NCI-H2171 (cell line): Measurements from ENCODE around the gene CFD.
"Not testable (repeated sequence)": the region's sequence is repeated elsewhere in the genome, so short reads cannot be mapped to it uniquely, and the experiment has no call there.

Experiments
- DNase-seq: peaks from one replicate; lab custom pipeline; 2025; lab: John Stamatoyannopoulos, UW

The CFD gene

GRCh38 chr19:852136-853013 is 7.1 kb upstream of the CFD start, which contains the start of gene ELANE:
ELANE (plus strand) TSS chr19:852303; CDS start chr19:852329, 26 bp downstream.
- no peak for DNase-seq

DNA sequence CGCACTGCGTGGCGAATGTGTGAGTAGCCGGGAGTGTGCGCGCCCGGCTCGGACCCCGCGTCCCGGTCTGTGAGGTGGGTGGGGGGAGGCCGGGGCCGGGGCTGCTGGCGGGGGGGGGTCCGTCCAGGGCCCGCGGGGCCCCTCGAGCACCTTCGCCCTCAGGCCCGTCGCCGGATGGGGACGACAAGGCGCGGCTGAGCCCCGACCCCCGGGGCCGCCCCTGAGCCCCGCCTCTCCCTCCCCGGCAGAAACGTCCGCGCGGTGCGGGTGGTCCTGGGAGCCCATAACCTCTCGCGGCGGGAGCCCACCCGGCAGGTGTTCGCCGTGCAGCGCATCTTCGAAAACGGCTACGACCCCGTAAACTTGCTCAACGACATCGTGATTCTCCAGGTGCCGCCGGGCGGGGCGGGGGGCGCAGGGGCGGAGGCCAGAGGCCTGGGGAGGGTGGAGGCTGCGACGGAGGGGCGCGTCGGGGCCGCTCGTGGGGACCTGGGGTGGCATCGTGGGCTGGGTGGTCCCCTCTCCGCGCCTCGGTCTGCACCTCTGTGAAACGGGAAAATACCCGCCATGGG is 6.4 kb upstream of the CFD start:
- DNase-seq = no peak

DNA sequence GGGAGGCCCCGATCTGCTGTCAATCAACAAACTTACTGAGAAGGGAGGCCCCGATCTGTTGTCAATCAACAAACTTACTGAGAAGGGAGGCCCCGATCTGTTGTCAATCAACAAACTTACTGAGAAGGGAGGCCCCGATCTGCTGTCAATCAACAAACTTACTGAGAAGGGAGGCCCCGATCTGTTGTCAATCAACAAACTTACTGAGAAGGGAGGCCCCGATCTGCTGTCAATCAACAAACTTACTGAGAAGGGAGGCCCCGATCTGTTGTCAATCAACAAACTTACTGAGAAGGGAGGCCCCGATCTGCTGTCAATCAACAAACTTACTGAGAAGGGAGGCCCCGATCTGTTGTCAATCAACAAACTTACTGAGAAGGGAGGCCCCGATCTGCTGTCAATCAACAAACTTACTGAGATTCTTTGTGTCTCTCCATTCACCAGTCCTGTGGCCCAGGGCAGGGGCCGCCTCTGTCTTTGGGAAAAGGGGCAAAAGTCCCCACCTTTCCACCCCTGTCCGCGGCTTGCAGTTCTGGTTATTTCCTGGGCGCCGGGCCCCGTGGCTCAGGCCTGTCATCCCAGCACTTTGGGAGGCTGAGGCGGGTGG is 5.7 kb upstream of the CFD start:
- DNase-seq = not testable (repeated sequence)

DNA sequence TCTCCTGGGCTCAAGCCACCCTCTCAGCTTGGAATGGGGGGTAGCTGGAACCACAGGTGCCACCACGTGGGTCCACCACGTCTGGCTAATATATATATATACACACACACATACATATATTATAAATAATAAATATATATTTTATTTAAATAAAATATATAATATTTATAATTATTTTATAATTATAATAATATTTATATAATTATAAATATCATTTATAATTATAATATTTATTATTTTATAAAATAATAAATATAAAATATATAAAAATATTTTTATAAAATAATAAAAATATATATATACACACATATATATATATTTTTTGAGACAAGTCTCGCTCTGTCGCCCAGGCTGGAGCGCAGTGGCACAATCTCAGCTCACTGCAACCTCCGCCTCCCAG is 4.9 kb upstream of the CFD start:
- no peak for DNase-seq

DNA sequence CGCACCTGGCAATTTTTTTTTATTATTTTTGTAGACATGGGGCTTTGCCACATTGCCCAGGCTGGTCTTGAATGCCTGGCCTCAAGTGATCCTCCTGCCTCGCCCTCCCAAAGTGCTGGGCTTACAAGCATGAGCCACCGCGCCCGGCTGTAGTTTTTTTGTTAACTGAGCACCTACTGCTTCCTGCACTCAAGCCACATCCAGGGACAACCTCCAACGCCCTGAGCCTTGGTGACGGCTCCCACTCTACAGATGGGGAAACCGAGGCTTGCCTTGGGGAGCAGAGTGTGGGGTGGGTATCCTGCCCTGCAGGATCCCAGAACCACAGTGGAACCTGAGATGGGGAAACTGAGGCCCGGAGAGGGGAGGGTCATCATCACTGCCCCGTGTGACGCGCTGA is 4.3 kb upstream of the CFD start:
- DNase-seq = no peak

DNA sequence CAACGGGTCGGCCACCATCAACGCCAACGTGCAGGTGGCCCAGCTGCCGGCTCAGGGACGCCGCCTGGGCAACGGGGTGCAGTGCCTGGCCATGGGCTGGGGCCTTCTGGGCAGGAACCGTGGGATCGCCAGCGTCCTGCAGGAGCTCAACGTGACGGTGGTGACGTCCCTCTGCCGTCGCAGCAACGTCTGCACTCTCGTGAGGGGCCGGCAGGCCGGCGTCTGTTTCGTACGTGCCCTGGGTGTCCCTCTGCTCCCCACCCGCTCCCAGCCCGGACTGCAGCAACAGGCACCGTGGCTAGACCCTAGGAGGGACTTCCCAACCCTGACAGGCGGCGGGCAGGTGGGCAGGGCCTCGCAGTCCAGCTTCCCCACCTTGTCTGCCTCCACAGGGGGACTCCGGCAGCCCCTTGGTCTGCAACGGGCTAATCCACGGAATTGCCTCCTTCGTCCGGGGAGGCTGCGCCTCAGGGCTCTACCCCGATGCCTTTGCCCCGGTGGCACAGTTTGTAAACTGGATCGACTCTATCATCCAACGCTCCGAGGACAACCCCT is 3.8 kb upstream of the CFD start:
- DNase-seq = no peak

GRCh38 chr19:858284-858683 is 1.2 kb upstream of the CFD start:
- DNase-seq = no peak

GRCh38 chr19:861141-861755 is 1.8 kb downstream of the CFD start:
- no peak for DNase-seq

DNA sequence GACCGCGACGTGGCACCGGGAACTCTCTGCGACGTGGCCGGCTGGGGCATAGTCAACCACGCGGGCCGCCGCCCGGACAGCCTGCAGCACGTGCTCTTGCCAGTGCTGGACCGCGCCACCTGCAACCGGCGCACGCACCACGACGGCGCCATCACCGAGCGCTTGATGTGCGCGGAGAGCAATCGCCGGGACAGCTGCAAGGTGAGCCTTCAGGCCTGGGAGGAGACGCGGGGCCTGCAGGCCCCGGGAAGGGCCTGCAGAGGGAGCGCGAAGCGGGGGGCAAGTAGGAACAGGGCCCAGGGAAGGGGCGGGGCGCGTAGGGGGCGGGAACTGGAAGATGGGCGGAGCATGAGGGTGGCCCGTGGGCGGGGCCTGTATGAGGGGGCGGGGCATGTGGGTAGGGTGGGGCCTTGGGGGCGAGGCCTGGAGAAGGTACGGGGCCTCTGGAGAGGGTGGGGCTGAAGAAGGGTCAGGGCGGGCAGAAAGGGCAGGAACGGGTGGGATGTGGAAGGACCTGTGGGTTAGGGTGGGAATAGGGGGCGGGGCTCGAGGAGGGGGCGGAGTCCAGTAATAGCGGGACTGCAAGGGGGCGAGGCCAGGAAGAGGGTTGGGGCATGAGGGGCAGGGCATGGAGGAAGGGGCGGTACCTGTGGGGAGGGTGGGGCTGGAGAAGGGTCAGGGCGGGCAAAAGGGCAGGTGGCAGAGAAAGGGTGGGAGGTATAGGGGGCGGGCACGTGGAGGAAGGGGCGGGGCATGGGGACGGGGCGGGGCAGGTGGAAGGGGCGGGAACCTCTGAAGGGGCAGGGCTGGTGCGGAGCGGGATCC is 2.5 kb downstream of the CFD start:
- DNase-seq = no peak

GRCh38 chr19:862581-863314 is 3.3 kb downstream of the CFD start:
- no peak for DNase-seq

DNA sequence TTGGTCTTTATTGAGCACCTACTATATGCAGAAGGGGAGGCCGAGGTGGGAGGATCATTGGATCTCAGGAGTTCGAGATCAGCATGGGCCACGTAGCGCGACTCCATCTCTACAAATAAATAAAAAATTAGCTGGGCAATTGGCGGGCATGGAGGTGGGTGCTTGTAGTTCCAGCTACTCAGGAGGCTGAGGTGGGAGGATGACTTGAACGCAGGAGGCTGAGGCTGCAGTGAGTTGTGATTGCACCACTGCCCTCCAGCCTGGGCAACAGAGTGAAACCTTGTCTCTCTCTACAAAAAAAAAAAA is 3.8 kb downstream of the CFD start:
- DNase-seq = no peak

GRCh38 chr19:866769-867300 is 7.4 kb downstream of the CFD start:
- DNase-seq = no peak

- no peak for DNase-seq
Observed at GRCh38 chr19:867301-867793, 7.9 kb downstream of the CFD start.

- no peak for DNase-seq
Observed at GRCh38 chr19:867855-868457, 8.5 kb downstream of the CFD start.

DNA sequence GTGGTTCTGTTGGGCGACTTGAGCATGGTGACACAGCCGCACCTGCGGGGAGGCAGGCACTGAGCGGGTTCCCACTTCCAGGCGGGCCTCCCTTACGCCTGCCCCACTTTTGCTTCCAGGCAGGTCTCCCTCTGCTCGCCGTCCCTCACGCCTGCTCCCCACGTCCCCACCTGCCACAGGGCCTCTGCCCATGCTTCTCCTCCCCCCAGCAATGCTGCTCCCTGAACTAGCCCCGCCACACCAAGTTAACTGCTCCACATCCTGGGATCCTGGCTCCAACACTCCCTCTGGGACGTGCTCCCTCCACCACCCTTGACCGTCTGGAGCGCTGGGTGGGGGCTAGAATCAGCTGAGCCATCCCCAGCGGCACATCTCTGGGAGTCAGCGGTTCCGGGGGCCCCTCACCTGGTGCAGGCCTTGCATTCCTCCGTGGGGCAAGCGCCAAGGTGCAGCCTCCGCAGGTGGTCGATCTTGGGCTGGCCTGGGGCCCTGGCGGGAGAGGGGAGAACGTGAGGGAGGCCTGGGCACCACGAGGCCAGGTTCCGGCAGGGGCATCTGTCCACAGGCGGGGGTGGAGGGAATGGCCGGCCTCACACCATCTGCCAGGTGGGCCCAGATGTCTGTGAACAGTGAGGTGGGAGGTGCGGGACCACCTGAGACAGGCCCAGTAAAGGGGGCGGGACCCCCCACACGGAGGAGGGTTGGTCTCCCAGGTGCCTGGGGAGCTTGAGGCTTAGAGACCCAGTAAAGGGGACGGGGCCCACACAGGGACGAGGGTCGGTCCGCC is 9.2 kb downstream of the CFD start:
- no peak for DNase-seq

DNA sequence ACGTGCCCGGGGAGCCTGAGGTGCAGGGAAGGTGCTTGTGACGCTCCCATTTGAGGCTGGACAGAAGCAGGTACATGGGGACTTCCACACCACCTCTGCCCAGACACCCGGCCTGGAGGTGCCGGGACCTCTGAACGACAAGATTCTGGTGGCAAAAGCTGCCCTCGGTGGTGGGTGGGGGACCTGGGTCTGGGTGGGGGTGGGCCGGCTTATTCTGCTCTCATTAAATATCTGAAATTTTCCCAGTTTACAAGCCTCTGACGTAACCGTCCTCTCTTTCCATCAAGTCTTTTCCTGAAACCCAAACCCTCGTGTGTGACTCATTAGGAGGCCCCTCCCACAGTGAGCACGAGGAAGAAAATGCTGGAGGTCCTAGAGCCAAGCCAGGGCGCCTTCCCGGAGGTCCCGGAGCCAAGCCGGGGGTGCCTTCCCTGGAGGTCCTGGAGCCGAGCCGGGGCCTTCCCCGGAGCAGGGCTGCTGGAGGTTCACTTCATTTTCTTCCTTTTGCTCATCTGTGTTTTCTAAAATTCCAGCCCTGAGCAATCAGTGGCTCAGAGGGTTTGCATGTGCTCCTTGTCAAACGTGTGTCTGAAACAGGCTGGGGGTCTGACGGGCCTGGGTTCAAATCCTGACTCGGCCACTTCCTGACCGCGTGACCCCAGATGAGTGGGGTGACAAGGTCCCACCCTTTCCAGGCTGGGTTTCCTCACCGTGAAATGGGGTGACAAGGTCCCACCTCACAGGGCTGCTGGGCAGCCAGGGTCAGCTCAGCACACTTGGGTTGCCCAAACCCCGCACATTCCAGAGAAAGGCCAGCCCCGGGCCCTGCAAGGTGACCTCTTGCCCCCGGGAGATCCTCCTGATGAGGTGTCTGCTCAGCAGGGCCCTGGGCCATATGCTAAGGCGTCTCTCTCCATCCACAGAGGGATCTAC is 10.0 kb downstream of the CFD start:
- no peak for DNase-seq

DNA sequence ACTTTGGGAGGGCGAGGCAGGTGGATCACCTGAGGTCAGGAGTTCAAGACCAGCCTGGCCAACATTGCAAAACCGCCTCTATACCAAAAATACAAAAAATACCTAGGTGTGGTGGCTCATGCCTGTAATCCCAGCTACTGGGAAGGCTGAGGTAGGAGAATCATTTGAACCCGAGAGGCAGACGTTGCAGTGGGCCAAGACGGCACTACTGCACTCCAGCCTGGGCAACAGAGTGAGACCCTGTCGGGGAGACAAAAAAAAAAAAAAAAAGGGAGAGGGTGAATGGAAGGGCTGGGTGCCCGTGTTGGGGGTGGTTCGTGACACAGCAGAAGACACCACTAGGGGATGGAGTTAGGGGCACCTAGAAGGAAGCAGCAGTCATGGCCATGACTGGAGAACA is 10.8 kb downstream of the CFD start:
- DNase-seq = no peak

DNA sequence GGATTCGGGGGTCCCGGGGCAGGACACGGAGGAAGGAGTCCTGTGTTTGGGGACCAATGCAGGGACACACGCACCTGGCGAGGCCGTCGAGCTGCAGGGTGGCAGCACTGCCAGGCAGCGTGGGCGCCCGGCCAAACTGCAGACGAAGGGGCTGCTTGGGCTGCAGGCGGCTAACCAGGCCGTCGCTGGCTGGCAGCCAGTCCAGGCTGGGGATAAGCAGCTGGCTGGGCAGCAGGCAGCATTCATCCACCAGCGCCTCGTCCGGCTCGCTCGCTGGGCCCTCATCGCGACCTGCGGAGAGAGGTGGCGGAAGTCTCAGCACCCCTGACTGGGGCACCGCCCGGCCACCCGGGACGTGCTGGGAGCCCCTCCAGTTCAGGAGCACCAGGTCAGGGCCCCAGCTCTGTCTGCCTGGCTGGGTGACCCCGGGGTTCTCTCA is 11.5 kb downstream of the CFD start:
- DNase-seq = no peak
